Bronchus fibroblast of lung (primary cell): ENCODE results near the gene TAS2R8. TPM values are rescaled to one million over a fixed set of nuclear protein-coding genes. Genes with fewer than 3 reads are reported as not detected.

Experiments used
- total RNA-seq: library from RNA; depleted of rRNA; stranded (reverse); fragments of >200 nt; gene quantifications from 2 replicates; pipeline ENCODE4 v1.2.3, GENCODE V29; 2015

TAS2R8 gene
- total RNA-seq, result not detected in 2 replicates

GRCh38 chr12:10807186-10807585 lies at the start of gene TAS2R8:
TSS of gene TAS2R8 (minus strand) at chr12:10807286. CDS start at chr12:10806980, 306 bp downstream.

GRCh38 chr12:10849425-10849878 lies 42.4 kb upstream of the TAS2R8 start, which contains the start of gene PRR4:
TSS of gene PRR4 (minus strand) at chr12:10849475. CDS start at chr12:10849437, 38 bp downstream.

GRCh38 chr12:10826258-10826657 lies 19.2 kb upstream of the TAS2R8 start, which contains the start of gene TAS2R10:
TSS of gene TAS2R10 (minus strand) at chr12:10826358. CDS start at chr12:10826269, 89 bp downstream.

DNA sequence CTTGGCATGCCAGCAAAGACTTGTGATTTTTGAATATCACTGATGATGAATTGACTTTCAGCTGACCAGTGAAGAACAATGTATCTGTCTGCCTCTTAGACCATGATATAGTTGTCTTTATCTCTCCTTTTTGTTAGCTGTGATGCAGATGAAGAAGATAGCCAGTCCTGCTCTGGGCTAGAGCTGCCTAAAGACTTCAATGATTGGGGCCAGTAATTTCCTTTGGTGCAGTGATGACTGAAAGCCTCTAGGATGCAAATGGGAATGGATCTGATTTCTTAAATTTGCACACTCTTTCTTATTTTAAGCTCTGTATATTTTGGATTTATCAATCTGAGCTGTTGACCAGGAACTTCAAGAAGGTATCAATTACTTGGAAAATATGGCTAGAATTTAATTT lies 3.0 kb upstream of the TAS2R8 start, which contains the start of gene TAS2R9:
TSS of gene TAS2R9 (minus strand) at position 101 of the 400 bp plus-strand sequence. CDS start at position 8, 93 bp downstream.

DNA sequence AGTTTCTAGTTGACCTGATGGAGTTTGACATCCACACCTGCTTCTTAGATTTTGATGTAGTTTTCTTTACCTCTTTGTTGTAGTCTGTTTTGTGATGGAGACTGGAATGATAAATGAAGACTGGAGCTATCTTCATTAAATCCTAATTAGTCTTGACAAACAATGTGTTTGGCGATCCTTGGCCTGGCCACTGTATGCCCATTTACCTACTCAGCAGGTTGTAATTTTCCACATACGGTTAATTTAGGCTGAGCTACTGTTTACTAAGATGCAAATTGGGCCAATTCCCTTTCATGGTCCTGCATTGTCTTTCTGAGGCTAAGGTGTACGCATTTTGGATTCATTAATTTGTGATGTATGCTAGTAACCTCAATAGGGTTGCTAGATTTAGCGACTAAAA lies 4.5 kb downstream of the TAS2R8 start, which contains the start of gene TAS2R7:
TSS of gene TAS2R7 (minus strand) at position 41 of the 400 bp plus-strand sequence. CDS start 57 bp downstream, outside the sequence.

Other genes starting within 250 kb of the TAS2R8 start
- gene MAGOHB, start 193.7 kb downstream of the TAS2R8 start, total RNA-seq, result 21.1 and 26.1 TPM in 2 replicates
- under 0.01 TPM in 1 of 2 replicates, not detected in the other for gene STYK1, start 133.2 kb downstream of the TAS2R8 start, total RNA-seq
- gene YBX3, start 84.0 kb downstream of the TAS2R8 start, total RNA-seq, result 199 and 200 TPM in 2 replicates
- not detected in 2 replicates for gene TAS2R7, start 4.7 kb downstream of the TAS2R8 start, total RNA-seq
- not detected in 2 replicates for gene TAS2R9, start 2.9 kb upstream of the TAS2R8 start, total RNA-seq
- 0.67 TPM in 1 of 2 replicates, not detected in the other for gene TAS2R10, start 19.1 kb upstream of the TAS2R8 start, total RNA-seq
- gene PRR4, start 42.2 kb upstream of the TAS2R8 start, total RNA-seq, result 0.34 and 1.3 TPM in 2 replicates
- 8.8 and 9.2 TPM in 2 replicates for gene PRH1, start 77.0 kb upstream of the TAS2R8 start, total RNA-seq
- gene TAS2R13, start 102.3 kb upstream of the TAS2R8 start, total RNA-seq, result 0.15 and 0.17 TPM in 2 replicates
- gene PRH2, start 122.0 kb upstream of the TAS2R8 start, total RNA-seq, result 0.30 TPM in 1 of 2 replicates, not detected in the other
- 0.15 and 1.0 TPM in 2 replicates for gene TAS2R14, start 132.0 kb upstream of the TAS2R8 start, total RNA-seq
- not detected in 2 replicates for gene TAS2R50, start 179.6 kb upstream of the TAS2R8 start, total RNA-seq
- under 0.01 TPM in 1 of 2 replicates, not detected in the other for gene TAS2R20, start 191.0 kb upstream of the TAS2R8 start, total RNA-seq
- 0.30 TPM in 1 of 2 replicates, not detected in the other for gene TAS2R19, start 215.3 kb upstream of the TAS2R8 start, total RNA-seq
- gene TAS2R31, start 224.1 kb upstream of the TAS2R8 start, total RNA-seq, result 0.15 and 0.17 TPM in 2 replicates